Adrenal gland (tissue), 5 donors: ENCODE data around the gene PSTPIP1.

Experiments
- CTCF ChIP-seq, 6 experiments: fragments of 450-650 bp in 4 of 6; fragments of 200-600 bp in 2 of 6; sonication (generic) in 1 of 6; IDR thresholded peaks; 1 replicate in 5 of 6; 2 replicates in 1 of 6; pipeline versions ENCODE4 v1.5.1 to v1.8.0; 2016 to 2021; ENCODE audit warnings: antibody characterized with exemption in 6 of 6, mild to moderate bottlenecking in 2 of 6, moderate library complexity in 1 of 6
- POLR2A ChIP-seq, 2 donors: fragments of 450-650 bp; IDR thresholded peaks; one replicate each; pipeline ENCODE4 v1.6.1; 2017; ENCODE audit warnings: antibody characterized with exemption in 2 of 2, mild to moderate bottlenecking in 2 of 2, moderate library complexity in 1 of 2
- donor health status: DM: no; HTN: no; CAD: no.

GRCh38 chr15:77038312-77039216, 43.6 kb downstream of the PSTPIP1 start:
- TF ChIP-seq CTCF (IDR thresholded peaks at IDR 0.05): no peak
- no peak for TF ChIP-seq POLR2A (IDR thresholded peaks at IDR 0.05)
